ENCODE measurements around the gene AAMP.

The AAMP gene

DNA sequence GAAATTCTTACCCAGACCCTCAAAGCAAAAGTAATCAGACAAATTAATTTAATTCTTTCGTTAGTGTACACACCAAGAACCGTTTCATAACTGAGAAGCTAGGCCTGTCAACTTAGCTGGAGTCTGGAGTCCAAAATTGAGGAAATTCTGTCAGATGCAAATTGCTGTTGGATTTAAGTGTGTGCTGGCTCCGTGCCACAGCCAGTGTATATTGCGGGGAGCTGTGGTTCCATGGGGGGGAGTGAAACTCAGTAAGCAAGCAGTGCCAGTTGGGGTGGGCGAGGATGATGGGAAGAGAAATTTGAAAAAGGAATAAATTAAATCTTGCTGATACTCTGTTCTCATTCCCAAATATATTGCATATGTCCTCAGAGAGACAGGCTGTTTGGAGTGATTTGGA, 48.9 kb downstream of the AAMP start:
- DNase-seq (ENCODE audit: low read depth) = no peak

DNA sequence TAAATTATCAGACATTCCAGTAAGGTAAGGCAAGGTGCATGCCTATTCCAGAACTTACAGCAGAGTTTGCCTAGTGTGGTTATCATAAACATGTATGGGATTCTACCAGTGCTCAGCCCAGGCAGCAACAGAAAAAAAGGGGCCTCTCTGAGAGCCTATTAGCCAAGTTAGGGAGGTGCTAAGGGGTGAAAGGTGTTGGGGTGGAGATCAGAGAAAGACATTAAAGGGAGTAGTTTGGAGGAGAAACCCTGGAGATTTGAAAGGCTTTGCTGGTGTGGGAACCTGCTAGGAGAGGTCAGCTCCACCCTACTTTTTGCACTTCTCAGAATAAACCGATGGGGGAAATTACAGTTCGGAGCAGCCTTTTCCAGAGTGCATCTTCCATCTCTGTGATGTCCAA, 50.0 kb downstream of the AAMP start:
- DNase-seq (ENCODE audit: low read depth) = no peak

DNA sequence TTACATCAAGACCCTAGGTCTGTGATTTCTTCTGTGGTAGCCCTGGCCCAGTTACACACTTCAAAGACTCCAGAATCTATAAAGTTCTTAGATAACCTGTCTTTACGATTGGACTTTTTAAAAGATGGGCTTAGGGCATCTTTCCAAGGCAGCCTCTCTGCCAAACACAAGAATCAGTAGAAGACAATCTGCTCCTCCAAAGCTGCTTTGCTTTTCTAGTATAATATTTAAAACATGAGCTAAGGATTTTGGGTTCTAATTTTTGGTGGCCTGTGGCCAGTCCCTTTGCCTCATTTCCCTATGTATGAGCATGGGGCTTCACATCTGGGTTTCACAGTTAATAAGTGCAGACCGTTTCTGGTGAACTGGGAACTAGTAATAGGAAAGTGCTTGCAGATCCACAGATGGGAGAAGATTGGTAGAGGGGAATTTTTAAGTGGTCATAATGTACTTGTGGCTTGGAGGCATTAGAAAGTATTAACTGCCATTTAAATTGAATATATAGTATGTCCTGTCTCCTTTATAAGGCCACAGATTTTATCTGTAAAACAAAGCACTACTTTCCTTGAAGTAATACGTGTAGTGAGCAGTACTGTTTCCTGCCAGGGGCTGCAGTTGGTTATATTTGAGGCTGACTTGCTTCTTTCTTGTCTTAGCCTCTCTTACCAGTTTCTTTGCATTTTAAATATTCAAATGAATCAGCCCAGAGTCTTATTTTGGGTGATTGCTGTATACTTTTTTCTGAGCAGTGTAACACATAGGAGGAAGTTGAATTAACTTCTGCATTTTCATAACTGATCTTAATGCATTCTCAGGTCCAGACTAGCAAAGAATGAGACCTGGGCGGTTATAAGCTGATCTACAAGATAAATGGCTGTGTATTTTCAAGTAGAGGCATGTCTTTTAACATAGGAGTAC, 51.4 kb downstream of the AAMP start:
- no peak for DNase-seq (ENCODE audit: low read depth)

DNA sequence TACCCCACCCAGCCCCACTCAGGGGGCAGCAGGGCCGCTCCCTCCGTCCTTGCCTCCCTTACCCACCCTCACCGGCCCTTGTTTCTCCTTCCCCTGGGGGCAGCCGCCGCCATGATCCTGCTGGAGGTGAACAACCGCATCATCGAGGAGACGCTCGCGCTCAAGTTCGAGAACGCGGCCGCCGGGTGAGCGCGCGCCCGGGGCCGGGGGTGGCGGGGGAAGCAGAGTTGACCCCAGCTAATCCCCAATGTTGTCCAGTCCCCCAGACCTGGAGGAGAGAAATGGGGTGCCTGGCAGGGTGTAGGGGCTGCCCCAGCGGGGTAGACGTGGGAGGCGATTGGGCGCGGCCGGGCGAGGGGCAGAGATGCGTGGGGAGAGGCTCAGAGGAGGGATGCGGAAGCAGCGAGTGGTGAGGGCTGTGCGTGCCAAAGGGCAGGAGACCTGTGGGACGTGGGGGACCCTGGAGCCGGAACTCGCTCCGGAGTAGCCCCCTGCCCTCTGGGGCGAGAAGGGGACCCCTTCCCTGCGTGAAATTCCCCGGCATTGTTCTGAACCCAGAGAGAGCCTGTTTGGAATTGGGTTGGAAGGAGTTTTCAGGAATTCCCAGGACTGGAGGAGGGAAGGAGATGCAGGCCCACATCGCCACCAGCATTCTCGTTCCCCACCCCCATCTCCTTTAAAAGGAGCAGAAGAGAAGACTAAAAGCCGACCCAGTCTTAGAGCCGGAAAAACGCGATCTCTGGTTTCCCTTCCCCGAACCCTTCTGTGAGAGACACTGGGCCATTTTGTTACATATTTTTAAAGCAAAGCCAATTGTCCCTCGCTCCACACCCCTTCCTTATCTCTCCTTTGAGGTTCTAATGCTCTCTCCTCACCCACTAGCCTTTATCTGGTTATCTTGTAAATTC, 52.3 kb downstream of the AAMP start:
- no peak for DNase-seq (ENCODE audit: low read depth)

DNA sequence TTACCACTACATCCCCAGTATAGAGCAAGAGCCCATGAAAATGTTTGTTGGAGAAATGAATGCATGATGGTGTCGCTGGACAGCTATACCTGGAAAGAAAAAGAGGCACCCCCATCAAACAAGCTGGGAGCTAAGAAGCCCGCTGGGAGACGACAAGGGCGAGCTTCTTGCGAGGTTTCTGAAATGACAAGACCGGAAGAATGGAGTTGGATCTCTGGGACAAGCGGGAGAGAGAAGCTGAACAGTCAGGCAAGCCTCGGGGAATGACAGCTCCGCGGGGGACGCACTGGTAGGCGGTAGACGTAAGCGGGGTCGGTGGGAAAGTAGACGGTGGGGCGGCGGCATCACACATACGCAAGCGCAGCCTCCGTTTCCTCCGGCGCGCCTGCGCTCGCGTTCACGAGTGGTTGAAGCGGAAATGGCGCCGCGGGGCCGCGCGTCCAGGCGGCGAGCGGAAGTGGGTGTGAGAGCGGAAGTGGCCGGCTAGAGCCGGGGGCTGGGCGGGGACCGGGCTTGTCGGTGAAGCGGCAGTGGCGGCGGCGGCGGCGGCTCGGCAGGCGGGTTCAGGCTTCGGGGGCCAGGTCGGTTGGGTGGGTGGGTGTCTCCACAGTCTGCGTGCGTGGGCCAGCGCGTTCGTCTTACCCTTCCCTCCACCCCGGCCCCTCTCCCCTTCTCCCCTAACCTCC, 53.1 kb downstream of the AAMP start, which contains the start of gene ARPC2:
ARPC2 (plus strand) TSS at position 516 of the 686 bp plus-strand sequence. CDS start 282 bp downstream, outside the sequence.
- DNase-seq (ENCODE audit: low read depth) = peak; percentile 77

DNA sequence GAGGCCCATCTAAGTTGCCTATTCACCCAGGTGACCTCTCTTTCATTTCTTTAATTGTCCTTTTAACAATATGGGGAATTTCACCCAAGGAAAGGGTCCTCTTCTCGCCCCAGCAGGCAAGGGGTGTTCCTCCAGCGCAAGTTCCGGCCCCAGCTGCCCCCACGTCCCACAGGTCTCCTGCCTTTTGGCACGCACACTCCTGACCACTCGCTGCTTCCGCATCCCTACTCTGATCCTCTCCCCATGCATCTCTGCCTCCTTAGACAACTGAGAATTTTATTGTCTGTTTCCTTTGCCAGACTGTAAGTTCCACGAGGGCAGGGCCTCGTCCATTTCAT, 53.6 kb downstream of the AAMP start:
- DNase-seq (ENCODE audit: low read depth) = no peak
